Superior temporal gyrus (tissue), 1 donor: Measurements from ENCODE around the gene GAB1.
"Not testable (repeated sequence)": the region's sequence is repeated elsewhere in the genome, so short reads cannot be mapped to it uniquely, and the experiment has no call there.

Experiments
- DNase-seq: peaks from one replicate; pipeline ENCODE4 v3.0.0-alpha.2; 2016; ENCODE audit errors: extremely low spot score

Gene GAB1

DNA sequence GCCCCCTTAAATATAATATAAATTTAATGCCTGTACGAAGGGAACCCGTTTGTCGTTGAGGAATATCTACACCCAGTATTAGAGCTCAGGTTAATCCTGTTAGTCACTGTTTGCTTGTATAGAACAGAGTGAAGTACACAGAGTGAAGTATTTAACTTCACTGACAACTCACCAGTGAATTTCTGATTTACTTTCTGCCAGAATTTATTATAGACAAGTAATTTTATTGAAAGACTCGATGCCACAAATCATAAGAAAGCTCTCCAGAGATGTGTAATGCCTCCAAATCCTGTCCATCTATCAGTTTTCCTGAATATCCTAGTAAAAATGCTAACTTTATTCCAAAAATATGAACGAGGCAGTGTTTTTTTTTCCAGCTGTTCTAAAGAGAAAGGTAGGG lies 1.6 kb downstream of the GAB1 start:
- peak; percentile 62 for DNase-seq

- peak; percentile 56 for DNase-seq
These were observed 2.8 kb downstream of the GAB1 start for GRCh38 chr4:143339497-143339896.

DNA sequence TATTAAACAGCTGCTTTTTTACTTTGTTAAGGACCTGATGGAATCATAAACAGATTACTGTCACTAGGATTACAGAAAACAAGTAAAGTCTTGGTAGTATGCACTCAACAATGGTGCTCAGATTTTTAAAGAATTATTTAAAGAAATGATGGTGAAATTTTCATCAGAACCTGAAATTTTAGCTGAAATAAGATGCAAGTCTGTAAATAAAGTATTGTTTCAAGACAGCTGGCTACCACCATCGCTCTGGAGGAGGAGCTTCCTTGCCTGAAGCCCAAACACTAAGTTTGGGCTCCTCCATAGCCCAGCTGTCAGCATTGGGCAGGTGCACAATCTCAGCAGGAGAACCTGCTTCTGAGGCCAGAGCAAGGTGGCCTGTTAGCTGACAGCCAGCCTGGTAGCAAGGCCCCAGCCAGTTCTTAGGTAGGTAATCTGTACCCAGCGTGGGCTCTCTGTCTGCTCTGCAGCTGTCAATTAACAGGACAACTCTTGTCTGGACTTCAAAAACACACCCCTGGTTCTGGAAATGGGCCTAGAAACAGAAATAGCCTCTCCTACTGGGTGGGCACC lies 4.6 kb downstream of the GAB1 start:
- DNase-seq: peak; percentile 50

GRCh38 chr4:143343276-143343831 lies 6.7 kb downstream of the GAB1 start:
- no peak for DNase-seq

DNA sequence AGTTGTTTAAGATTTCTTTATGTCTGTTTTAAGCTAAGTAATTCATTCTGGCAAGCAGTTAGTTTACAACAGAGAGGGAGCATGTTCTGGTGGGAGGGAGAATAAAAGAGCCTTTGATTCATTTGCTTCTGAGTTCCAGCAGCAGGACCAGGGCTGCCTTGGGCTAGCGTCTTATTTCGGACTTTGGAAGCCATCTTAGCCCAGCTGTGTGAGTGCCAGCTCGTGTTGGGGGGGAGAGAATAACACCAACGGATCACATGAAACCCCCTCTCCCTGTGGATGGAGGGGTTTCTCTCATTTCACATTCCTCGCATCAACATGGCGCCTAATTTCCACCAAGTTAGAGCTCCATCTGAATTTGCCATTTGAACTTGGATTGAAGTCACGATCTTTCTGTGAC lies 7.4 kb downstream of the GAB1 start:
- peak; percentile 82 for DNase-seq

GRCh38 chr4:143344774-143345173 lies 8.1 kb downstream of the GAB1 start:
- DNase-seq: peak; percentile 41

- DNase-seq: peak; percentile 14
These were observed 8.7 kb downstream of the GAB1 start for GRCh38 chr4:143345356-143345755.

- DNase-seq: peak; percentile 15
These were observed 9.5 kb downstream of the GAB1 start for GRCh38 chr4:143346206-143346605.

DNA sequence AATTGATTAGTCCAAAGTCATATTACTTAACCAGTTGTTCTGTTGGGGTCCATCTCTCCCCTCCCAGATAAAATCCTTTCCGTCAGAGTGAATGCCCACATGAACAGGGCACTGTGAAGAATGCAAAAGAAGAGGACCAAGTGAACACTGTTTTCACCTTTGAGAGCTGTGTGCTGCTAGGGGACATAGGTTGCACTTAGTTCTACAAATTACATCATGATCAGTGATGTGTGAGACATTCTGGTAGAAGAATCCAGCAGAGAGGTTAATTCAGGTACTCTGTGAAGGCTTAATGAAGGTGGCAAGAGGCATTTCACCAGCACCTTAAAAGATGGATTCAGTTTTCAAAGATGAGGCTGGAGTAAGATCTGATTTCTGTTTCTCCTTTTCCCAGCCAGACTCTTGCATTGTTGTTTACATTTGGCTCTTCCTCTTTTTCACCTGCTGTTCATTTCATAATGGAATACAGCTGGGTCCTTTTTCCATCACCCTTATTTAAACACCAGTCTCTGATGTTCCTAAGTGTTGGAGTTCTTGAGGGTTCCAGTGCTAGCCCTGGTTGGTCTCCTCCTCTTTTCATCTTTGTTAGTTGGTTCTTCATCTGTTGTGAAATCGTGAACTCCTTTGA lies 10.9 kb downstream of the GAB1 start:
- no peak for DNase-seq

DNA sequence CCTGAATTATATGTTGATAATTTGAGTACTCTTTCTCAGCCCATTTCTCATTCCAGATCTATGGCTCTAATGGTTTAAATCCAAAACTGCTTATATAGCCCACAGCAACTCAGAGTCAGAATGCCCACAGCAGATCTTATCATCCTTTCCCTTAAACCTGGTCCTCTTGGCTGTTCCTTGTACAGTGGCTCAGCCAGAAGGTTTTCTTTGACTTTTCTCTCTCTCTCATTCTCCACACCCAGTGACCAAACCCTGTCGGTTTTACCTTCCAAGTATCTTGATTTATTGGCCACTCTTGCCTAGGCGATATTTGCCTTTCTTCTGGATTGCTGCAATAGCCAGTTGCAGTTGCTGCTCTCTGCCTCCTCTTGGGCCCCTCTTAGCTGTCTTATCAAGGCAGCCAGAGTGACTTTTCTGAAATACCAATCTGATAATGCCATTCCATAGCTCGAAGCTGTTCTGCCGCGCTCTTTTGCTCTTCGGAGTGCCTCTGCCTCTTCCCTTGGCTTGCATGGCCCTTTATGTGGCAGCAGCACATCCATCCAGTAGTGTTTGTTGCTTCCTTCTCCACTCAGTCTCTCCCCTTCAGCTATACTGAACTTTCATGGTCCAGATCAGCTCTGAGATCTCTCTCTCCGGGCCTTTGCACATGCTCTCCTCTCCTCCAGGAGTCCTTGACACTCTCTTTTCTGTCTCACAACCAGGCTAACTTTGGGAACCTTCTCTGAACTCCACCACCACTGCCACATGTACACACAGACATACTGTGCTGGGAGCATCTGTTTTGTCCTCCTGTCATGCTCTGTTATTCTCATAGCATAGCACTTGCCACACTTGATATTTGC lies 11.8 kb downstream of the GAB1 start:
- DNase-seq: no peak

DNA sequence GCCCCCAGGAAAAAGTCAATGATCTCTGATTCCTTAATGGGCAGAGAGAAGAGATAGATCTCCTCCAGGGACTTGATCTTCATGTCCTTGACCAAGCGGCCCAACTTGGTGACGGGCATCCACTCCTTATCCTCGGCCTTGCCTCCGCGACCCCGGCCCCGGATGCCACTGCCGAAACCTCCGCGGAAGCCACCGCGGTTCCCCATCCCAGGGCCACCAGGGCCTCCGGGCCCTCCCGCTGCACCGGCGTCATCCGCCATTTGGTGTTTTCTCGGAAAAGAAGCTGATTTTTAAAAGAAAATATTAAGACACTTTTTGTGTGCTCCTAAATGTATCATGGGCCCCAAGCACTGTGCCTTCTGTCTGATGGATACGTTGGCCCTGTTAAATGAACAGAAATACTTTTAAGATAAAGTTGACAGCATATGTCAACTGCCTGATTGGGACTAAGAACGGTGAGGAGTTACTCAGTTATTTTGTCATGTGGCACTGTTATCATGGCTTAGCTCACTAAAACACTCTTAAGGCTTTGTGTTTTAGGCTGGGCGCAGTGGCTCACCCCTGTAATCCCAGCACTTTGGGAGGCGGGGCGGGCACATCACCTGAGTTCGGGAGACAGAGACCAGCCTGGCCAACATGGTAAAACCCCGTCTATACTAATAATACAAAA lies 13.3 kb downstream of the GAB1 start:
- not testable (repeated sequence) for DNase-seq

DNA sequence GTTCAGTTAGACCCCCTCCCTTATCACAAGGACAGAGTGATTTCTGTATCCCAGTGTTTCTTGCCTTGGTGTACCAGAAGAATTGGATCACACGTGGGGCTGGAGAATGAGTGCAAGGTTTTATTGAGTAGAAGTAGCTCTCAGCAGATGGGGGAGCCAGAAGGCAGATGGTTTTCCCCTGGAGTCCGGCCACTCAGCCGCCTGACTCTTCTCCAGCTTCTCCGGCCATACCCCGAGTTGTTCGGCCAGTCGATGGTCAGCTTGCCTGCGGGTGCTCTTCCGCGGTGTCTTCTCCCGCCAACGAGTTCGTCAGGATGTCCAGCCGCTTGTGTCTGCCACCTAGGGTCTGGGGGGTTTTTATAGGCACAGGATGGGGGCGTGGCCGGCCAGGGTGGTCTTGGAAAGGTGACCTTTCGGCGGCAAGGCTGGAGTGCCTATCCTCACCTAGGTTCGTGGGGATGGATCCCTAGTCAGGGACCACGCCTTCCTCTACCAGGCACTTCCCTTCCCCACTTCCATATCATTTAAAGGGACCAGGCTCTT lies 14.5 kb downstream of the GAB1 start:
- DNase-seq: peak; percentile 20

GRCh38 chr4:143351774-143352451 lies 15.2 kb downstream of the GAB1 start:
- peak; percentile 17 for DNase-seq

DNA sequence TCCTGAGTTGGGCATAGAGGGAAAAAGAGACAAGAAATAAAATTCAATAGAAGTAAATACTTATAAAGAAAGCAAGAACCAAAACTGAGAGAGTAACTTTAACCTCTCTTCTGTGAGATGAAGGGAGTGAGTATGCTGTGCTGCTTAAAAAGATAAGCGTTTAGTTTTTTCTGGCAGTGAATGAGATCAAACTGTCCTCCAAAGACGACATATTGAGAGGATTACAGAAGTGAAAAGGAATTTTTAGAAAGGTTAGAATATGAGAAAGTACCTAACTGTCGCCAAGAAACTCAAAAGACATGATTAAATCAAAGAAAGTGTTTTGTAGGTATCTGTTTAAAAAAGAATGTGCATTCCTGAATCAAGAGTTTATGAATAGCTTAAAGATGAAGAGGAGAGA lies 16.0 kb downstream of the GAB1 start:
- no peak for DNase-seq

DNA sequence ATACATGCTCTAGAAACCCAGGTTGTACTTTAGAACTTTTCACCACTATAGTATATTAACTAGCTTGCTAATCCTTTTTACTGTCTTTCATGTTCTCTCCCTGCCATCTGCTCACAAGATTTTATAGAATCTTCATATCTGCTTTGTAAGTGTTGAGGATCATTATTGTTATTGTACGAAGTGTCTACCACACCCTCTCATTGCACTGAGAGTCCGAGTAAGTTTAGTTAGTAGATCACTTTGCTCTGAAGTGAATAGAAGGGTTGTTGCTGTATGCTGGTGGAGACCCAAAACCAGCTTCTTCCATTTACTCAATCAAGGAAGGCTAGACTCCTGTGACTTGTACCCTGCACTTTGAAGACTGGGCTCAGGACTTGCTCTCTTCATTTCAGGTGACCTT lies 17.1 kb downstream of the GAB1 start:
- peak; percentile 34 for DNase-seq

- DNase-seq: peak; percentile 35
These were observed 18.3 kb downstream of the GAB1 start for GRCh38 chr4:143354990-143355389.

GRCh38 chr4:143355540-143356217 lies 19.0 kb downstream of the GAB1 start:
- DNase-seq: peak; percentile 58

DNA sequence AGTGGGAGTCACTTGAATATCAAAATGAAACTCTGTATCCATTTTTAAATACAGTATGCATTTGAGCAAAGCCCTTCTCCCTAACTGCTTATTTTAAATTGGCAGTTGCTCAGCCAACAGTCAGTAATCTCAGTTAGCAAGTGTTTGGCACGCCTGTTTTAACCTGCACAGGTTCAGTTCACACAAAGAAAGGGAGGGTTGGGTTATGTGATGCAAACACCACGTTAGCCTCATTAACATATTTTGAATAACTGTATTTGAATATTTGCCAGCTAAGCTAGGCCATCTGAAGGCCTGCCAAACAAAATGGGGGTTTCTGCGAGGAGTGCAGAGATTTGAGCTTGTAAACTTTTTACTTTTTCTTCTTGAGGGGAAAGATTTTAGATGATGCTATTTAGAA lies 19.8 kb downstream of the GAB1 start:
- no peak for DNase-seq

GRCh38 chr4:143357161-143357845 lies 20.6 kb downstream of the GAB1 start:
- no peak for DNase-seq

DNA sequence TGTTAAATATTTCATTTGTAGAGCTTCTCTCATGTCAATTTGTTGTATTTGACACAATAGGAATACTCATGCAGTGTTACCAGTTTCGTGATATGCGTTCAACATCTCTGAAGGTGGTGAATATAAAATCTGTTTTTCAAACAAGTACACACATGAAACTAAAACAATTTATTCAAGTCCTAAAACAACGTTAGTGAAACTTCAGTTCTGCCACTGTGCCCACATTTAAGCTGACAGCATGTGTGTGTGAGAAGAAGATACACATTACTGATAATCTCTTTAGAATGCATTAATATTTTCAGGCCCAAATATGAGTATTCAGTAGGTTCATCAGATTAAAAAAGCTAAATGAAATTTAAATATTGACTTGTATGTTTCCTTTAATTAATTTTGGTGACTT lies 21.7 kb downstream of the GAB1 start:
- no peak for DNase-seq
